K562 (cell line): ENCODE measurements around the gene TENM4. TPM values are rescaled to one million over a fixed set of nuclear protein-coding genes. Genes with fewer than 3 reads are reported as not detected.

Experiments
- ATAC-seq: fragments of 200-7000 bp; cut with Tn5 transposase; 3 replicates; pipeline ENCODE4 v1.9.1; 2020; ENCODE audit warnings: moderate library complexity
- BruUV-seq: library from RNA; stranded (reverse); fragments of 400-500 nt; replicated peaks from 2 replicates; lab custom pipeline; 2021; lab: Mats Ljungman, UMichigan
- CTCF ChIA-PET: fragments of 300-600 bp; formaldehyde crosslinking; extraction: SDS; loops from one replicate; lab custom pipeline; 2021; ENCODE audit warnings: low intra/inter-chr PET ratio; lab: Yijun Ruan, JAX
- POLR2A ChIA-PET: fragments of 300-600, 350-650 bp; sonication (Branson Sonifier 250); formaldehyde crosslinking; extraction: SDS; loops from one replicate; lab custom pipeline; 2021; ENCODE audit warnings: antibody characterized with exemption, inconsistent platforms; lab: Yijun Ruan, JAX
- DNase-seq, 4 experiments: peaks; one replicate each; pipeline versions ENCODE4 v3.0.0 to v3.0.0-alpha.2; 2011 to 2018; ENCODE audit warnings: low spot score in 3 of 4, mixed read lengths in 3 of 4; ENCODE audit errors: extremely low read depth in 1 of 4
- FAIRE-seq: peaks from 2 replicates; lab custom pipeline; 2011; peaks lifted over from hg19 to GRCh38; lab: Jason Lieb, UNC
- H2AFZ ChIP-seq: 2 replicates; pipeline ENCODE4 v1.6.0; 2011; ENCODE audit warnings: low read depth, low read length, control low read depth, inconsistent platforms
- H3K27ac ChIP-seq: fragments of 200-600 bp; 3 replicates; pipeline ENCODE4 v1.8.0; 2011; ENCODE audit warnings: low read depth, mild to moderate bottlenecking, control low read depth, inconsistent platforms, low read length, moderate library complexity, mixed read lengths; ENCODE audit errors: extremely low read depth
- H3K27me3 ChIP-seq, 2 experiments: fragments of 300-600 bp in 1 of 2; 2 replicates in 1 of 2; 3 replicates in 1 of 2; pipeline versions ENCODE4 v1.6.0 to v1.8.0; 2011; ENCODE audit warnings: inconsistent platforms in 2 of 2, low read length in 2 of 2, mild to moderate bottlenecking in 1 of 2, mixed read lengths in 1 of 2, moderate library complexity in 1 of 2; ENCODE audit not compliant: control insufficient read depth in 2 of 2, insufficient read depth in 2 of 2
- H3K36me3 ChIP-seq: fragments of 300-600 bp; 3 replicates; pipeline ENCODE4 v1.8.0; 2011; ENCODE audit warnings: mild to moderate bottlenecking, low read length, inconsistent platforms; ENCODE audit not compliant: control insufficient read depth, insufficient read depth
- H3K4me1 ChIP-seq, 2 experiments: fragments of 200-600 bp in 1 of 2; replicated peaks in 1 of 2; 2 replicates in 1 of 2; 3 replicates in 1 of 2; pipeline versions ENCODE4 v1.5.1 to v1.8.0; 2011; ENCODE audit warnings: inconsistent platforms in 2 of 2, low read length in 2 of 2, mild to moderate bottlenecking in 1 of 2, mixed read lengths in 1 of 2, moderate library complexity in 1 of 2; ENCODE audit not compliant: control insufficient read depth in 2 of 2, insufficient read depth in 2 of 2
- H3K4me2 ChIP-seq: 2 replicates; pipeline ENCODE4 v1.6.1; 2011; ENCODE audit warnings: low read length, control low read depth, inconsistent platforms, mixed read lengths; ENCODE audit not compliant: insufficient read depth
- H3K4me3 ChIP-seq: fragments of 200-600 bp; sonication (generic), shearing (Covaris generic); 2 replicates; pipeline ENCODE4 v1.5.1; 2016; ENCODE audit warnings: control low read depth, inconsistent platforms
- H3K79me2 ChIP-seq: fragments of 200-600 bp; 3 replicates; pipeline ENCODE4 v1.8.0; 2011; ENCODE audit warnings: low read length, inconsistent platforms; ENCODE audit not compliant: control insufficient read depth, insufficient read depth
- H3K9ac ChIP-seq, 2 experiments: 2 replicates each; pipeline versions ENCODE4 v1.6.0 to v1.6.1; 2011; ENCODE audit warnings: low read depth in 2 of 2, low read length in 2 of 2, control low read depth in 1 of 2, inconsistent platforms in 1 of 2, mild to moderate bottlenecking in 1 of 2, mixed read lengths in 1 of 2; ENCODE audit not compliant: insufficient read depth in 1 of 2
- H3K9me1 ChIP-seq: one replicate; pipeline ENCODE4 v1.6.0; 2011; ENCODE audit warnings: inconsistent platforms, mild to moderate bottlenecking, low read length, moderate library complexity; ENCODE audit not compliant: control insufficient read depth, insufficient read depth
- H3K9me3 ChIP-seq: replicated peaks from 2 replicates; pipeline ENCODE4 v1.5.1; 2011; ENCODE audit warnings: low read depth, low read length, inconsistent platforms; ENCODE audit not compliant: control insufficient read depth, insufficient read depth
- H4K20me1 ChIP-seq: replicated peaks from 2 replicates; pipeline ENCODE4 v1.6.1; 2011; ENCODE audit warnings: low read length, inconsistent platforms, mixed read lengths; ENCODE audit not compliant: control insufficient read depth, insufficient read depth
- BRD9 ChIP-seq: fragments of 450-650 bp; IDR thresholded peaks from 2 replicates; pipeline ENCODE4 v1.6.1; 2018; ENCODE audit warnings: low read depth; ENCODE audit not compliant: partially characterized antibody
- DACH1 ChIP-seq: fragments of 450-650 bp; IDR thresholded peaks from 2 replicates; pipeline ENCODE4 v1.6.1; 2018; ENCODE audit not compliant: partially characterized antibody
- DPF2 ChIP-seq: fragments of 450-650 bp; IDR thresholded peaks from 2 replicates; pipeline ENCODE4 v1.6.1; 2016
- HEY1 ChIP-seq: fragments of 250-450 bp; sonication (Bioruptor Pico); IDR thresholded peaks from 2 replicates; pipeline ENCODE4 v1.5.0; 2020; ENCODE audit warnings: mild to moderate bottlenecking, moderate library complexity, borderline replicate concordance
- ILK ChIP-seq: fragments of 450-650 bp; IDR thresholded peaks from 2 replicates; pipeline ENCODE4 v1.6.1; 2016; ENCODE audit warnings: missing genetic modification characterization, low read depth, mild to moderate bottlenecking, missing compliant biosample characterization, moderate library complexity, borderline replicate concordance
- JUNB ChIP-seq: fragments of 450-650 bp; formaldehyde crosslinking; conservative IDR thresholded peaks from 2 replicates; pipeline ENCODE4 v1.4.0; 2020; ENCODE audit warnings: mild to moderate bottlenecking
- NCOA1 ChIP-seq: fragments of 450-650 bp; IDR thresholded peaks from 2 replicates; pipeline ENCODE4 v1.6.1; 2016; ENCODE audit warnings: low read depth
- POLR2AphosphoS5 ChIP-seq: IDR thresholded peaks from 2 replicates; pipeline ENCODE4 v1.6.1; 2011; ENCODE audit warnings: mild to moderate bottlenecking, low read depth, low read length, moderate library complexity; ENCODE audit not compliant: control insufficient read depth, insufficient read depth
- TCF7 ChIP-seq: sonication (generic); IDR thresholded peaks from 2 replicates; pipeline ENCODE4 v1.6.1; 2016; ENCODE audit warnings: antibody characterized with exemption, borderline replicate concordance
- ZNF124 ChIP-seq: sonication (generic); formaldehyde crosslinking; IDR thresholded peaks from 2 replicates; pipeline ENCODE4 v1.8.1; 2022; ENCODE audit warnings: missing genetic modification reagents
- ZNF655 ChIP-seq: fragments of 250-450 bp; sonication (Bioruptor Pico); IDR thresholded peaks from 2 replicates; pipeline ENCODE4 v1.5.0; 2021
- WGBS: fragments of 100-300 bp; shearing (Covaris generic); methylation state at CpG from one replicate; pipeline ENCODE4 v1.1.6; 2016; ENCODE audit warnings: low coverage, mixed read lengths; ENCODE audit not compliant: insufficient coverage; ENCODE audit errors: missing lambda C conversion rate; 5-methylcytosine and 5-hydroxymethylcytosine counted together
- in situ Hi-C: fragments of 300-500 bp; cut with MboI; formaldehyde crosslinking; loops from 4 replicates; pipeline ENCODE4 v1.15.0; 2018; ENCODE audit warnings: inconsistent platforms, mixed read lengths
- intact Hi-C: fragments of 100-400 bp; cut with micrococcal nuclease; formaldehyde crosslinking; loops from 2 replicates; pipeline ENCODE4 v1.14.2; 2022
- polyA plus RNA-seq, 8 experiments: library from polyadenylated mRNA; depleted of rRNA in 4 of 8; stranded (reverse) in 5 of 8; unstranded in 3 of 8; fragments of >200 nt; fragmentation: Nextera tagmentation in 2 of 8; fragmentation: Illumina TruSeq in 1 of 8; extraction: Ambion mirVana in 2 of 8; extraction: Trizol in 1 of 8; gene quantifications; 2 replicates each; pipeline versions ENCODE4 v1.2.1 to v1.2.3, GENCODE V29; 2011 to 2014; ENCODE audit warnings: inconsistent platforms in 1 of 8, missing spikeins in 1 of 8
- total RNA-seq, 7 experiments: library from RNA; depleted of rRNA in 6 of 7; stranded (reverse); fragments of >200 nt in 6 of 7; fragmentation: Illumina TruSeq in 2 of 7; extraction: Trizol in 2 of 7; gene quantifications; 2 replicates each; pipeline versions ENCODE4 v1.2.1 to v1.2.3, GENCODE V29; 2011 to 2021; ENCODE audit warnings: low replicate concordance in 1 of 7

The TENM4 gene
- total and polyA plus RNA-seq, 9 of the 15 experiments (the other 6 are each of a cell fraction or from before 2014, with no cell fraction given) = 0.16 TPM; not detected in 8

DNA sequence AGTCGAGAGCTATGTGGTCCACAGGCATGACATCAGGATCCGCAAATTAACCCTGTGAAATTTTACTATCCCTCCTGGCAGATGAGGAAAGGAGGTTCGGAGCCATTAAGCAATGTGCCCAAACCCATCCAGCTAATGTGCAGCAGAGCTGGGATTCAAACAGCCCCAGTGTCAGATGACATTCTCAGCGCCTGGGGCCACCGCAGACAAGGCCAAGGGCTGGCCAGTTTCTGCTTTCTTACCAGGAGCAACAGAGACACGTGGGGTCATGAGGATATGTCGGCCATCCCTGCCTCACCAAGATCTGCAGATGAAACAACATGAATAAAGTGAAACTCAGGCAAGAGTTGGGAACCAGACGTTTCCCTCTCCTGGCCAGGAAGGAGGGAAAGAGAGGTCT is 110.2 kb downstream of the TENM4 start:
- H3K79me2 ChIP-seq = no peaks in the 10 kb centered on the region
- TF ChIP-seq HEY1 (CRISPR knock-in tag) = no peak
- no peak for TF ChIP-seq POLR2AphosphoS5
- TF ChIP-seq ZNF124 = no peak
- no peak for TF ChIP-seq JUNB
- no peak for TF ChIP-seq BRD9
- no peak for TF ChIP-seq ILK (tag)
- TF ChIP-seq TCF7 = no peak
- no peak for TF ChIP-seq DPF2
- TF ChIP-seq DACH1 = no peak
- TF ChIP-seq NCOA1 = no peak
- no peak for TF ChIP-seq ZNF655 (CRISPR knock-in tag)
- TF ChIP-seq, all 486 proteins: peak for 0
- ChIA-PET POLR2A (no interaction called here), CTCF (no interaction called here)
- no peaks in the 10 kb centered on the region for H3K27me3 ChIP-seq
- no peaks in the 10 kb centered on the region for H4K20me1 ChIP-seq
- in situ Hi-C loops (no loop called here), intact Hi-C loops (no loop called here)
- no peaks in the 10 kb centered on the region for H3K4me1 ChIP-seq
- H3K4me2 ChIP-seq = no peak overlapping the region
- H3K9ac ChIP-seq = no peak overlapping the region
- no peaks in the 10 kb centered on the region for H3K36me3 ChIP-seq
- H3K9me3 ChIP-seq = no peaks in the 10 kb centered on the region
- DNase-seq = no peak
- no peak overlapping the region for H3K27ac ChIP-seq
- BruUV-seq = no TSS peak
- WGBS = 0% methylated on average over 7 of the region's 8 CpGs
- no peak for ATAC-seq
- no peaks in the 10 kb centered on the region for H3K9me1 ChIP-seq
- no peak for FAIRE-seq
- no peak overlapping the region for H3K4me3 ChIP-seq
- no peak overlapping the region for H2AFZ ChIP-seq
